Loucy (cell line): ENCODE results near the gene NKX1-1.

Experiments
- EZH2phosphoT487 ChIP-seq: fragments of 200-600 bp; IDR thresholded peaks from 2 replicates; pipeline ENCODE4 v1.6.1; 2018; ENCODE audit warnings: antibody characterized with exemption, mild to moderate bottlenecking, moderate library complexity, borderline replicate concordance
- TF ChIP-seq, protein P1 (sequence below): fragments of 200-600 bp; sonication (generic); conservative IDR thresholded peaks from 2 replicates; pipeline ENCODE4 v1.5.1; 2014; ENCODE audit warnings: mild to moderate bottlenecking, antibody characterized with exemption, low read length

DNA sequence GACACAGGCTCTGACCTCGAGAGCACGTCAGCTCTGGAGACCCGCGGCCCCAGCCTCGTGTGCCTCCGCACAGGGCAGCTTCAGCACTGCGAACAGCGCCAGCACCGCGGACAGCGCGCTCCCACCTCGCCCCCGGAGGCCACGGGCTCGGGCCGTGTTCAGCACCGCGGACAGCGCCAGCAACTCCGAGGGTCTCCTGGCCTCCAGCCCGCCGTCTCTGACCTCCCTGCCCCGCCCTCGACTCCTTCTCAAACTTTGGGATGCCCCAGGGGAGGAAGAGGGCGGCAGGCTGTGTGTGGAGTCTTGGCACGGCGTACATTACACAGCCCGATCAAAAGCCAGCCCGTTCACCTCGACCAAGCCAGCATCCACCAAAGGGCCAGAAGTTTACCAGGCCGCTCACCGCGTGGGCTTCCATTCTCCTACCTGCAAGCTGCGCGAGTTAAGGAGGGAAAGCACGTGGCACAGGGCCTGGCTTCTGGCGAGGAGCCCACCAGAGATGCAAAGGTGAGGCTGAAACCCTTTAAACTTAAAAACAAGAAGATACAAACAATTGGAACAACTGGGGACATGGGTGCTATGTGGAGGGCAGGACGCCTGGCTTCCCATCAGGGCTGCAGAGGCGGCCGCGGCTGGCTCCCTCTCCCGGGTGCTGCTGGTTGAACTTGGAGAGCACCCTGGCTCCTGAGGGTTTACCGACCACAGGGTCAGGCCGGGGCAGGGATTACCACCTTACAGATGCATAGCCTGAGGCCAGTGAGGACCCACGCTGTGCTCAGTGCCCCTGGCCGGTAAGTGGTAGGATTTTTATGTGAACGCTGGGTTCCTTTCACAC lies 4.5 kb upstream of the NKX1-1 start:
- TF ChIP-seq, protein P1, sequence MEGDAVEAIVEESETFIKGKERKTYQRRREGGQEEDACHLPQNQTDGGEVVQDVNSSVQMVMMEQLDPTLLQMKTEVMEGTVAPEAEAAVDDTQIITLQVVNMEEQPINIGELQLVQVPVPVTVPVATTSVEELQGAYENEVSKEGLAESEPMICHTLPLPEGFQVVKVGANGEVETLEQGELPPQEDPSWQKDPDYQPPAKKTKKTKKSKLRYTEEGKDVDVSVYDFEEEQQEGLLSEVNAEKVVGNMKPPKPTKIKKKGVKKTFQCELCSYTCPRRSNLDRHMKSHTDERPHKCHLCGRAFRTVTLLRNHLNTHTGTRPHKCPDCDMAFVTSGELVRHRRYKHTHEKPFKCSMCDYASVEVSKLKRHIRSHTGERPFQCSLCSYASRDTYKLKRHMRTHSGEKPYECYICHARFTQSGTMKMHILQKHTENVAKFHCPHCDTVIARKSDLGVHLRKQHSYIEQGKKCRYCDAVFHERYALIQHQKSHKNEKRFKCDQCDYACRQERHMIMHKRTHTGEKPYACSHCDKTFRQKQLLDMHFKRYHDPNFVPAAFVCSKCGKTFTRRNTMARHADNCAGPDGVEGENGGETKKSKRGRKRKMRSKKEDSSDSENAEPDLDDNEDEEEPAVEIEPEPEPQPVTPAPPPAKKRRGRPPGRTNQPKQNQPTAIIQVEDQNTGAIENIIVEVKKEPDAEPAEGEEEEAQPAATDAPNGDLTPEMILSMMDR, result no peak
- no peak for TF ChIP-seq EZH2phosphoT487
